ENCODE results near the gene IL23R. TPM values are rescaled to one million over a fixed set of nuclear protein-coding genes. Genes with fewer than 3 reads are reported as not detected.

The IL23R gene
- total RNA-seq, 1 donor from 2014 or later, result not detected

- intact Hi-C loops (cut with DNase I), result no loop called here
- DNase-seq (ENCODE audit: low spot score in 2 of 2), result no peak
- H3K4me3 ChIP-seq, result no peak overlapping the region
- no peak for TF ChIP-seq CTCF (IDR thresholded peaks at IDR 0.05)
- no peak overlapping the region for H3K27ac ChIP-seq
- H3K27me3 ChIP-seq, result no peaks in the 10 kb centered on the region
- no peaks in the 10 kb centered on the region for H3K4me1 ChIP-seq
- no peaks in the 10 kb centered on the region for H3K36me3 ChIP-seq
- no peaks in the 10 kb centered on the region for H3K9me3 ChIP-seq
These were observed 26.6 kb downstream of the IL23R start for GRCh38 chr1:67192902-67193301.

GRCh38 chr1:67193704-67194103, 27.4 kb downstream of the IL23R start:
- TF ChIP-seq CTCF (IDR thresholded peaks at IDR 0.05), result no peak
- intact Hi-C loops (cut with DNase I), result no loop called here
- Histone ChIP-seq H3K27ac (no peak overlapping the region), H3K4me3 (no peak overlapping the region), H3K36me3 (no peaks in the 10 kb centered on the region), H3K27me3 (no peaks in the 10 kb centered on the region), H3K4me1 (no peaks in the 10 kb centered on the region), H3K9me3 (no peaks in the 10 kb centered on the region)
- DNase-seq (ENCODE audit: low spot score in 2 of 2), result no peak

- no peak for DNase-seq (ENCODE audit: low spot score in 2 of 2)
- Histone ChIP-seq H3K9me3 (no peaks in the 10 kb centered on the region), H3K27ac (no peak overlapping the region), H3K27me3 (no peaks in the 10 kb centered on the region), H3K4me1 (no peaks in the 10 kb centered on the region), H3K36me3 (no peaks in the 10 kb centered on the region), H3K4me3 (no peak overlapping the region)
- no peak for TF ChIP-seq CTCF (IDR thresholded peaks at IDR 0.05)
- intact Hi-C loops (cut with DNase I), result no loop called here
These were observed 28.1 kb downstream of the IL23R start for GRCh38 chr1:67194209-67194863.

GRCh38 chr1:67200755-67201154, 34.5 kb downstream of the IL23R start:
- no peaks in the 10 kb centered on the region for H3K9me3 ChIP-seq
- no peak overlapping the region for H3K4me3 ChIP-seq
- no peaks in the 10 kb centered on the region for H3K27me3 ChIP-seq
- no peaks in the 10 kb centered on the region for H3K36me3 ChIP-seq
- TF ChIP-seq CTCF (IDR thresholded peaks at IDR 0.05), result no peak
- intact Hi-C loops (cut with DNase I), result no loop called here
- no peak for DNase-seq (ENCODE audit: low spot score in 2 of 2)
- no peak overlapping the region for H3K27ac ChIP-seq
- H3K4me1 ChIP-seq, result no peaks in the 10 kb centered on the region

- no peak overlapping the region for H3K4me3 ChIP-seq
These were observed 35.6 kb downstream of the IL23R start for GRCh38 chr1:67201891-67202290.

More at GRCh38 chr1:67201891-67202290, 35.6 kb downstream of the IL23R start:
- Histone ChIP-seq H3K27ac (no peak overlapping the region), H3K9me3 (no peaks in the 10 kb centered on the region), H3K27me3 (no peaks in the 10 kb centered on the region), H3K36me3 (no peaks in the 10 kb centered on the region), H3K4me1 (no peaks in the 10 kb centered on the region)
- DNase-seq (ENCODE audit: low spot score in 2 of 2), result no peak
- no peak for TF ChIP-seq CTCF (IDR thresholded peaks at IDR 0.05)
- intact Hi-C loops (cut with DNase I), result no loop called here

Data from ascending aorta (tissue), 2 donors.